Adipocyte (in vitro differentiated cells): ENCODE data around the gene SLC13A3.
A peak's percentile ranks its signal among the peaks of the same experiment; 100 is the strongest.

Experiments used
- DNase-seq: peaks from one replicate; pipeline ENCODE4 v3.0.0-alpha.2; 2015; ENCODE audit warnings: low read depth
- H3K27me3 ChIP-seq: replicated peaks from 2 replicates; pipeline ENCODE4 v1.7.0; 2013; ENCODE audit warnings: mild to moderate bottlenecking, low read length, moderate library complexity; ENCODE audit not compliant: control insufficient read depth, insufficient read depth
- H3K36me3 ChIP-seq: 2 replicates; pipeline ENCODE4 v1.7.0; 2013; ENCODE audit warnings: low read length, mild to moderate bottlenecking, moderate library complexity; ENCODE audit not compliant: control insufficient read depth, insufficient read depth, severe bottlenecking
- H3K4me1 ChIP-seq: 2 replicates; pipeline ENCODE4 v1.7.0; 2013; ENCODE audit warnings: mild to moderate bottlenecking, low read length, moderate library complexity; ENCODE audit not compliant: control insufficient read depth, insufficient read depth
- H3K4me3 ChIP-seq: 2 replicates; pipeline ENCODE4 v1.7.0; 2013; ENCODE audit warnings: mild to moderate bottlenecking, low read length, moderate library complexity
- H3K9ac ChIP-seq: 2 replicates; pipeline ENCODE4 v1.7.0; 2013; ENCODE audit warnings: mild to moderate bottlenecking, low read length, moderate library complexity
- H3K9me3 ChIP-seq: 2 replicates; pipeline ENCODE4 v1.7.0; 2013; ENCODE audit warnings: mild to moderate bottlenecking, low read length, moderate library complexity; ENCODE audit not compliant: control insufficient read depth

Gene SLC13A3

DNA sequence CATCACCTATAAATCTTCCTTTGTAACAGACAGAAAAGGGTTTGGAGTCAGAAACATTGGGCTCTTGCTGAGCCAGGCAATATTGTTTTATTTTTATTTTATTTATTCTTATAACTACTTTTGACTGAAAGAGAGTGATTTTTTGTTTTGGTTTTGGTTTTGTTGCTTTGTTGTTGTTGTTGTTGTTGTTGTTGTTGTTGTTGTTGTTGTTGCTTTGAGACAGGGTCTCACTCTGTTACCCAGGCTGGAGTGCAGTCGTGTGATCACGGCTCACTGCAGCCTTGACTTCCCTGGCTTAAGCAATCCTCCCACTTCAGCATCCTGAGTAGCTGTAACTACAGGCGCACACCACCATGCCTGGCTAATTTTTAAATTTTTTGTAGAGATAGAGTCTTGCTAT lies 15.0 kb upstream of the SLC13A3 start:
- Histone ChIP-seq H3K9me3 (peaks cover 15% of the 10 kb centered on the region), H3K9ac (no peak overlapping the region), H3K4me3 (no peak overlapping the region), H3K27me3 (no peaks in the 10 kb centered on the region), H3K4me1 (peaks cover 18% of the 10 kb centered on the region), H3K36me3 (no peaks in the 10 kb centered on the region)
- no peak for DNase-seq

DNA sequence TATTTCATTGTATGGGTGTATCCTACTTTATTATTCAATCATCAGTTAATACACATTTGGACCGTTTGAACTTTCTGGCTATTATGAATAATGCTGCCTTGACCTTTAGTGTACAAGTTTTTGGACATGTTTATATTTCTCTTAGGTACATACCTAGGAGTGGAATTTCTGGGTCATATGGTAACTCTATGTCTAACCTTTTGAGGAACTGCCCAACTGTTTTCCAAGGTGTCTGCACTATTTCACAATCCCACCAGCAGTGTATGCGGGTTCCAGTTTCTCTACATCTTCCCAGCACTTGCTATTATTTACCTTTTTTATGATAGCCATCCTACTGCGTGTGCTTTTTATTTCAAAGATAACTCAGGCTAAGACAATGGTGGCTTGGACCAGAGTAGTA lies 14.3 kb upstream of the SLC13A3 start:
- no peak overlapping the region for H3K9ac ChIP-seq
- DNase-seq: no peak

DNA sequence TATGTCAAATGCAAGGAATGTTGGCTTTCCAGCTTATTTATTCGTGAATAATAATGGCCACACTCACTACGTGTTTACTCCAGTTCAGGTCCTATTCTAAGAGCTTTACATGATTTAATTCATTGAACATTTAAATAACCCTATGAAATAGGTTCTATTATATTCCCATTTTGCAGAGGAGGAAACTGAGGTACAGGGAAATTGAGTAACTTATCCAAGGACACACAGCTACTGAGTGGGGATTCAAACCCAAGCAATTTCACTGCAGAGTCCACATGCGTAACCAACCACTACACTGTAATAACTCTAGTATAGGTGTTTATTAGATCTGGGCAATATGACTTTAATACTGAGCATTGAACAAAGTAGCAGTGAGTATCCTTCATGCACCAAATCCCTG lies 12.3 kb upstream of the SLC13A3 start:
- Histone ChIP-seq H3K9me3 (peaks cover 11% of the 10 kb centered on the region), H3K27me3 (no peaks in the 10 kb centered on the region), H3K4me3 (no peak overlapping the region), H3K4me1 (peaks cover 18% of the 10 kb centered on the region), H3K36me3 (no peaks in the 10 kb centered on the region), H3K9ac (no peak overlapping the region)
- DNase-seq: no peak

More for the DNA sequence above, 14.3 kb upstream of the SLC13A3 start:
- H3K9me3 ChIP-seq: peaks cover 14% of the 10 kb centered on the region
- no peak overlapping the region for H3K4me3 ChIP-seq
- no peaks in the 10 kb centered on the region for H3K27me3 ChIP-seq
- no peaks in the 10 kb centered on the region for H3K36me3 ChIP-seq
- H3K4me1 ChIP-seq: peaks cover 18% of the 10 kb centered on the region

DNA sequence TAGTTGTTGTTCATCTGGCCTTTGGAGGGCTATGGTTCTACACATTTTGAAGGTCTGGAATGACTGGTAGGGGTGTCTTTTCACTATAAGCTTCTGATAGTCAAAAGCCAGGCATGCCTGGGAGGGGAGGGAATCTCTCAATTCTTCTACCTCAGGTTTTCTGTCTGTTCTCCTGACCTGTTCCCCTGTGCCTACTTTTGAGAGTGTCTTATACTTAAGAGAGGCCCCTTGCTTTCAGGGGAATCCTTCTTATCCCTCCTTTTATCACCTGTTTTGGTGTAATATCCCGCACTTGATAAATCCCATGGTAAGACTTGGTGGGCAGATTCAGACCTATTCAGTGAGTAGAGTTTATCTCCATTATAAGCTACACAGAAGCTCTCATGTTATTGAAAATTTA lies 10.4 kb upstream of the SLC13A3 start:
- no peak overlapping the region for H3K4me3 ChIP-seq
- no peaks in the 10 kb centered on the region for H3K36me3 ChIP-seq
- no peak for DNase-seq
- H3K27me3 ChIP-seq: no peaks in the 10 kb centered on the region
- H3K9me3 ChIP-seq: peaks cover 11% of the 10 kb centered on the region
- no peak overlapping the region for H3K9ac ChIP-seq
- H3K4me1 ChIP-seq: no peaks in the 10 kb centered on the region

DNA sequence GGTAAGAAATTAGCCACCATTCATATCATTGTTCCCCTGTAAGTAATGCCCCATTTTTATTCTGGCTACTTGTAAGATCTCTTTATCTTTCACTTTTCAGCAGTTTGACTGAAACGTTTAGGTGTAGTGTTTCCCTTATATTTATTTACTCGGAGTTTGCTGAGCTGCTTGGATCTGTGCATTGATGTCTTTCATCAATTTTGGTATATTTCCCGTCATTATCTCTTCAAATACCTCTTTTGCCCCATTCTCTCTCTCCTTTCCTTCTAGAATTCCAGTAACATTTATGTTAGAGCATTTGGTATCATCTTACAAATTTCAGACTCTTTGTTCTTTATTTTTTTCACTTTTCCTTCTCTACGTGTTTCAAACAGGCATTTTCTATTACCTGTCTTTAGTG lies 9.2 kb upstream of the SLC13A3 start:
- no peak for DNase-seq
- no peaks in the 10 kb centered on the region for H3K4me1 ChIP-seq
- no peaks in the 10 kb centered on the region for H3K27me3 ChIP-seq
- H3K9me3 ChIP-seq: peaks cover 11% of the 10 kb centered on the region
- H3K36me3 ChIP-seq: no peaks in the 10 kb centered on the region
- H3K4me3 ChIP-seq: no peak overlapping the region
- H3K9ac ChIP-seq: no peak overlapping the region

DNA sequence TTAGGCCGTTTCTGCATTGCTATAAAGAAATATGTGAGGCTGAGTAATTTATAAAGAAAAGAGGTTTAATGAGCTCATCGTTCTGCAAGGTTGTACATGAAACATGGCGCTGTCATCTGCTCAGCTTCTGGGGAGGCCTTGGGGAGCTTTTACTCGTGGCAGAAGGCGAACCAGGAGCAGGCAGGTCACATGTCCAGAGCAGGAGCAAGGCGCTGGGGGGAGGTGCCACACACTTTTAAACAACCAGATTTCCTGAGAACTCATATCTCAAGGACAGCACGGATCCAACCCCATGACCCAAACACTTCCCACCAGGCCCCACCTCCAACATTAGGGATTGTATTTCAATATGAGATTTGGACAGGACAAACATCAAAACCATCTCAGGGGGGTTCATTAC lies 6.4 kb upstream of the SLC13A3 start:
- no peaks in the 10 kb centered on the region for H3K36me3 ChIP-seq
- peaks cover 11% of the 10 kb centered on the region for H3K9me3 ChIP-seq
- H3K27me3 ChIP-seq: no peaks in the 10 kb centered on the region
- DNase-seq: no peak
- H3K9ac ChIP-seq: no peak overlapping the region
- H3K4me3 ChIP-seq: no peak overlapping the region
- H3K4me1 ChIP-seq: no peaks in the 10 kb centered on the region

DNA sequence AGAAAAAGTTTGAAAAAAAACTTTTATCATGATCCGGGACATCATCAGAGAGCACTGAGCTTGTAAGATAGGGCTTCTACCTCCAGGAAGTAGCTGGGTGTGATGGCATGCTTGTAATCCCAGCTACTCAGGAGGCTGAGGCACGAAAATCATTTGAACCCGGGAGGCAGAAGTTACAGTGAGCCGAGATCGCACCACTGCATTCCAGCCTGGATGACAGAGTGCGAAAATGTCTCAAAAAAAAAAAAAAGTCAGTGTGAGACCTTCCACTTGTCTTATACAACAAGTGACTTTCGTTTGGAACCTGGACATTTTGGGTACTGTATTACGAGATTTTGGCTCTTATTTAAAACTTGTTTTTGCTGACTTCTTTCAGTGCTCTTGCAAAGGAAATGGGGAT lies 5.9 kb upstream of the SLC13A3 start:
- Histone ChIP-seq H3K36me3 (no peaks in the 10 kb centered on the region), H3K27me3 (peaks cover under 1% of the 10 kb centered on the region), H3K4me3 (no peak overlapping the region), H3K9me3 (peaks cover 11% of the 10 kb centered on the region), H3K9ac (no peak overlapping the region), H3K4me1 (no peaks in the 10 kb centered on the region)
- DNase-seq: no peak

DNA sequence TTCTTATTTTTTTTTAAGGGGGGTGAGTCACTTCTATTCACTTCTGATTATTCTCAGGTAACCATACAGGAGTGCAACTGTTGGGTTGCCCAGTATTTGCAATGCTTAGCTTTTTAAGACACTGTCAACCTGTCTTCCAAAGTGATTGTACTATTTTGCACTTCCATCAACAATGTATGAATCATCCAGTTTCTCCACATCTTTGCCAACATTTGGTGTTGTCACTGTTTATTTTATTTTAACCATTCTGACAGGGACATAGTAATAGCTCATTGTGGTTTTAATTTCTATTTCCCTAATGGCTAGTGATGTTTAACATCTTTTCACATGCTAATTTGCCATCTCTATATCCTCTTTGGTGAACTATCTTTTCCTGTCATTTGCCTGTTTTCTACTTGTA lies 1.4 kb upstream of the SLC13A3 start:
- H3K4me1 ChIP-seq: no peaks in the 10 kb centered on the region
- no peaks in the 10 kb centered on the region for H3K36me3 ChIP-seq
- H3K9ac ChIP-seq: no peak overlapping the region
- no peak for DNase-seq
- no peak overlapping the region for H3K4me3 ChIP-seq
- peaks cover 16% of the 10 kb centered on the region for H3K27me3 ChIP-seq
- H3K9me3 ChIP-seq: no peaks in the 10 kb centered on the region

DNA sequence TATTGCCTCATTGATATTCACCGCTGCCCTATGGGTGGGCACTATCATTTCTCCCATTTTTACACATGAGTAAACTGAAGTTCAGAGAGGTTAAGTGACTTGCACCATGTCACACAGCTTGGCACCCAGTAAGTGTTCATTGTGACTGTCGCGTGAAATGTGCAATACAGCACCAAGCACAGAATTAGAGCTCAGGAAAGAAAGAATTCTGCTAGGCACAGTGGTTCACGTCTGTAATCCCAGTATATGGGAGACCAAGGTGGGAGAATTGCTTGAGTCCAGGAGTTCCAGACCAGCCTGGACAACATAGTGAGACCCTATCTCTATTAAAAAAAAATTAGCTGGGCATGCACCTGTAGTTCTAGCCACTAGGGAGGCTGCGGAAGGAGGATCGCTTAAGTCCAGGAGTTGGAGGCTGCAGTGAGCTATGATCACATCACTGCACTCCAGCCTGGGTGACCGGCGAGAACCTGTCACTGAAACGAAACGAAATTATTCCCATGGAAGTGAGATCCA lies 626 bp downstream of the SLC13A3 start:
- Histone ChIP-seq H3K4me3 (peak overlapping the region; percentile 64), H3K4me1 (peaks cover 3% of the 10 kb centered on the region), H3K9ac (no peak overlapping the region), H3K36me3 (no peaks in the 10 kb centered on the region), H3K27me3 (peaks cover 16% of the 10 kb centered on the region), H3K9me3 (no peaks in the 10 kb centered on the region)
- no peak for DNase-seq

DNA sequence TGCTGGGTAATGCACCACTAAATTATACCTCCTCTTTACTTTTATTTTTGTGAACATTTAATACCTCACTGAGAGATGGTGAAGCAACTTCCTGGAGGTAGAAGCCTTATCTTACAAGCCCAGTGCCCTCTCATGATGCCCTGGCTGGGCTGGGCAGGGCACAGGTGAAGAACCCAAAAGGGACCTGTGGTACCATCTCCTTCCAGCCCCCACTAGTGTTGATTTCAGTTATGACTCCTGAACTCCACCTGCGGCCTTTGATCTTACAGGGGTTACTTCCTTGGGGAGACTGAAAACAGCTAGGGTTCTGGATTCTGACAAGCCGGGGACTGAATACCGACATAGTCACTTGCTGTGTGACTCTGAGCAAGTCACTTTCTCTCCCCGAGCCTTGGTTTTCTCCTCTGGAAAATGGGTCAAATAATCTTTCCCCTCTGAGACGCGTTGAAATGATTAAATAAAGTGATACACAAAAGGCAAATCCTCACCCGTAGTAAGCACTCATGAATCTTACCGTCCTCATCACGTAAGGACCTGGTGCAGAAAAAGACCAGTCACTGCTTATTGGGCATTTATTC lies 1.2 kb downstream of the SLC13A3 start:
- Histone ChIP-seq H3K4me3 (no peak overlapping the region), H3K9ac (no peak overlapping the region), H3K9me3 (no peaks in the 10 kb centered on the region), H3K27me3 (peaks cover 16% of the 10 kb centered on the region), H3K36me3 (no peaks in the 10 kb centered on the region), H3K4me1 (peaks cover 3% of the 10 kb centered on the region)
- no peak for DNase-seq

DNA sequence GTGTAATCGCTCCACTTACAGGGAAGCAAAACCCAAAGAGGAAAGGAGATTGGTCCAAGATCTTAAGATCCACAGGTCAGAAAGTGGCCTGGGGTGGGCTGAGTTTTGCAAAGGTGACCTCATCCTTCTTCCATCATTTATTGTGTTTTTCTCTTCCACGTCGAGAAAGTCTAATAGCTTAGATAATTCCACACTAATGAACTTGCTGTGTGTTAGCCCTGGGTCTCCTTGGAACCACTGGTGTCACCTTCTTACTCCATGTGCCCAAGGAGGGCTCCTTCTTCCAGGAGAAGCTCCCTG lies 1.7 kb downstream of the SLC13A3 start:
- peaks cover 16% of the 10 kb centered on the region for H3K27me3 ChIP-seq

More for the DNA sequence above, 1.7 kb downstream of the SLC13A3 start:
- Histone ChIP-seq H3K9me3 (no peaks in the 10 kb centered on the region), H3K36me3 (no peaks in the 10 kb centered on the region), H3K4me1 (peaks cover 3% of the 10 kb centered on the region), H3K9ac (no peak overlapping the region), H3K4me3 (no peak overlapping the region)
- no peak for DNase-seq
